Upper lobe of left lung (tissue), 6 donors: ENCODE measurements around the gene PSG1. TPM values are rescaled to one million over a fixed set of nuclear protein-coding genes. Genes with fewer than 3 reads are reported as not detected.
A peak's percentile ranks its signal among the peaks of the same experiment; 100 is the strongest.
"Not testable (repeated sequence)": the region's sequence is repeated elsewhere in the genome, so short reads cannot be mapped to it uniquely, and the experiment has no call there.

Experiments
- ATAC-seq, 2 donors: fragments of 200-7000 bp; cut with Tn5 transposase; one replicate each; pipeline ENCODE4 v1.9.1; 2022; ENCODE audit warnings: mild to moderate bottlenecking in 2 of 2, moderate library complexity in 2 of 2; ENCODE audit not compliant: low FRiP score in 2 of 2
- DNase-seq, 2 donors: peaks; one replicate each; pipeline ENCODE4 v3.0.0-alpha.2; 2019 to 2020
- H3K27ac ChIP-seq, 4 donors: fragments of 200-600 bp; sonication (generic); one replicate each; pipeline ENCODE4 v1.5.1; 2016 to 2019
- H3K27me3 ChIP-seq, 4 donors: fragments of 200-600 bp; sonication (generic); one replicate each; pipeline ENCODE4 v1.5.1; 2017 to 2019
- H3K36me3 ChIP-seq, 4 donors: fragments of 200-600 bp; sonication (generic); one replicate each; pipeline ENCODE4 v1.5.1; 2016 to 2019
- H3K4me1 ChIP-seq, 4 donors: fragments of 200-600 bp; sonication (generic); one replicate each; pipeline ENCODE4 v1.5.1; 2018 to 2019
- H3K4me3 ChIP-seq, 4 donors: fragments of 200-600 bp; sonication (generic); one replicate each; pipeline ENCODE4 v1.5.1; 2017 to 2019; ENCODE audit warnings: mild to moderate bottlenecking in 2 of 4, moderate library complexity in 1 of 4
- H3K9me3 ChIP-seq, 4 donors: fragments of 200-600 bp; sonication (generic); one replicate each; pipeline ENCODE4 v1.5.1; 2018 to 2019
- EP300 ChIP-seq, 4 donors: sonication (generic); formaldehyde crosslinking; IDR thresholded peaks; one replicate each; pipeline ENCODE4 v1.5.1; 2017; ENCODE audit warnings: antibody characterized with exemption in 4 of 4, control low read depth in 2 of 4
- POLR2A ChIP-seq, 4 donors: fragments of 450-650 bp; IDR thresholded peaks; one replicate each; pipeline ENCODE4 v1.5.1; 2016 to 2017; ENCODE audit warnings: antibody characterized with exemption in 4 of 4, mild to moderate bottlenecking in 2 of 4
- POLR2AphosphoS5 ChIP-seq, 2 donors: sonication (generic); formaldehyde crosslinking; IDR thresholded peaks; one replicate each; pipeline ENCODE4 v1.5.1; 2017; ENCODE audit warnings: antibody characterized with exemption in 2 of 2
- WGBS, 2 donors: methylation state at CpG; one replicate each; pipeline ENCODE4 v1.1.5; 2017 to 2018; 5-methylcytosine and 5-hydroxymethylcytosine counted together
- total RNA-seq, 6 donors: library from RNA; depleted of rRNA in 4 of 6; stranded (reverse); fragments of >200 nt in 4 of 6; gene quantifications; one replicate each; pipeline versions ENCODE4 v1.1.0 to v1.2.1, GENCODE V29; 2016 to 2021
- TF ChIP-seq, protein P1 (sequence below), 6 experiments: fragments of 450-650 bp in 4 of 6; fragments of 200-600 bp in 2 of 6; sonication (generic) in 2 of 6; IDR thresholded peaks; one replicate each; pipeline ENCODE4 v1.5.1; 2016 to 2019; ENCODE audit warnings: antibody characterized with exemption in 6 of 6
- donor health status: DM: no; HTN: no; CAD: no; lungs with moderate emphysema.
- donor health status: DM: no; HTN: yes; CAD: no; lungs with severe emphysema.

The PSG1 gene
- total RNA-seq, 6 donors from 2014 or later, result not detected

DNA sequence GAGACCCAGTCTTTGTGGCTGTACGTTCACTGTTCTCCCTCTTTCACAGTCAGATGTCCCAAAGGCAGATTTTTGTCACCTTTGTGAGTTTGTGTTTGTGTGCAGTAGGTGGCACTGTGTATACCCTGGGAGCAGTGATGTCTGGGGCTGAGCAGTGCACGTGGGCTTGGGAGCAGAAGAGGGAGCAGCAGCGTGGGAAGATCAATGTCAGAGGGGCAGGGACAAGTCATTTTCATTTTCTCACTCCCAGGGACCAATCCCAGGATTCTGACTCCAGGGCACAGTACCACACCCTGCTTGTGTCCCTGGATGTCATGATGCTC, 40.2 kb upstream of the PSG1 start:
- Histone ChIP-seq H3K36me3 (no peaks in the 10 kb centered on the region), H3K9me3 (no peaks in the 10 kb centered on the region), H3K4me3 (no peak overlapping the region), H3K27ac (no peak overlapping the region), H3K4me1 (no peaks in the 10 kb centered on the region), H3K27me3 (no peaks in the 10 kb centered on the region)
- WGBS, 2 donors, result 4 to 16% methylated on average over 3 of the region's 3 CpGs
- ATAC-seq (no peak), DNase-seq (no peak)
- TF ChIP-seq POLR2AphosphoS5 (IDR thresholded peaks at IDR 0.05) (no peak), POLR2A (IDR thresholded peaks at IDR 0.05) (no peak), EP300 (IDR thresholded peaks at IDR 0.05) (no peak)
- TF ChIP-seq, protein P1, sequence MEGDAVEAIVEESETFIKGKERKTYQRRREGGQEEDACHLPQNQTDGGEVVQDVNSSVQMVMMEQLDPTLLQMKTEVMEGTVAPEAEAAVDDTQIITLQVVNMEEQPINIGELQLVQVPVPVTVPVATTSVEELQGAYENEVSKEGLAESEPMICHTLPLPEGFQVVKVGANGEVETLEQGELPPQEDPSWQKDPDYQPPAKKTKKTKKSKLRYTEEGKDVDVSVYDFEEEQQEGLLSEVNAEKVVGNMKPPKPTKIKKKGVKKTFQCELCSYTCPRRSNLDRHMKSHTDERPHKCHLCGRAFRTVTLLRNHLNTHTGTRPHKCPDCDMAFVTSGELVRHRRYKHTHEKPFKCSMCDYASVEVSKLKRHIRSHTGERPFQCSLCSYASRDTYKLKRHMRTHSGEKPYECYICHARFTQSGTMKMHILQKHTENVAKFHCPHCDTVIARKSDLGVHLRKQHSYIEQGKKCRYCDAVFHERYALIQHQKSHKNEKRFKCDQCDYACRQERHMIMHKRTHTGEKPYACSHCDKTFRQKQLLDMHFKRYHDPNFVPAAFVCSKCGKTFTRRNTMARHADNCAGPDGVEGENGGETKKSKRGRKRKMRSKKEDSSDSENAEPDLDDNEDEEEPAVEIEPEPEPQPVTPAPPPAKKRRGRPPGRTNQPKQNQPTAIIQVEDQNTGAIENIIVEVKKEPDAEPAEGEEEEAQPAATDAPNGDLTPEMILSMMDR (IDR thresholded peaks at IDR 0.05), result no peak

DNA sequence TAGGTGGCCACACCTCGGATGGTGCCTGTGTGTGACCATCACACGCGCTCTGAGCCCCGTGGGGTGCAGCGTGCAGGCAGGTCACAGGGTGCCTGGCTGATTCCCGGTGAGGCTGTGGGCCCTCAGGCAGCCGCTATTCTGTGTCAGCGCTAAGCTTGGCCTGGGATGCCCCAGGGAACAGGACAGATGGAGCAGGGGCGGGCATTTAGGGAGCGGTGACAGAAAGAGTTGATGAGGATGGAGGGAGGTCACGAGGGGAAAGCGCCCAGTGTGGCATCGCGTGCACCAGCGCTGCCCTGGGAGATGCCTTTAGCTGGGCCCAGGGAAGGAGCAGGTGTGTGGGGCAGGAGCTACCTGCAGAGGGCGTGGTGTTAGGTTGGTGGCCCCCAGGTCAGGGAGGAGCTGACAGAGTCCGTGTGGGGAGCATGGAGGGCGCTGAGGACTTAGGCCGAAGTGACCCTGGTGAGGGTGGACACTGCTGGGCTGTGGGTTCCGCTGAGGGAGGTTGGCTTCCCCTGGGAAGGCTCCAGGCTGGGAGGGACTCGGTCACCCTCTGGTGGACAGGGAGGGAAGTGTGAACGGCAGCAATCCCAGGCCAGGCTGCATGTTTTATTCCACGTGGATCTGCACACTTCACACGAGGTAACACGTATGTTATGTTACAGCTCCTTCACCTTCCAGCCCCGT, 39.7 kb upstream of the PSG1 start:
- not testable (repeated sequence) for H3K9me3 ChIP-seq, H3K27ac ChIP-seq, H3K4me3 ChIP-seq, H3K36me3 ChIP-seq, H3K4me1 ChIP-seq, H3K27me3 ChIP-seq, ATAC-seq
- WGBS, 2 donors, result 56 to 73% methylated on average over 10 to 25 of the region's 26 CpGs
- DNase-seq, result peak in 1 of 2 donors; percentile 57

DNA sequence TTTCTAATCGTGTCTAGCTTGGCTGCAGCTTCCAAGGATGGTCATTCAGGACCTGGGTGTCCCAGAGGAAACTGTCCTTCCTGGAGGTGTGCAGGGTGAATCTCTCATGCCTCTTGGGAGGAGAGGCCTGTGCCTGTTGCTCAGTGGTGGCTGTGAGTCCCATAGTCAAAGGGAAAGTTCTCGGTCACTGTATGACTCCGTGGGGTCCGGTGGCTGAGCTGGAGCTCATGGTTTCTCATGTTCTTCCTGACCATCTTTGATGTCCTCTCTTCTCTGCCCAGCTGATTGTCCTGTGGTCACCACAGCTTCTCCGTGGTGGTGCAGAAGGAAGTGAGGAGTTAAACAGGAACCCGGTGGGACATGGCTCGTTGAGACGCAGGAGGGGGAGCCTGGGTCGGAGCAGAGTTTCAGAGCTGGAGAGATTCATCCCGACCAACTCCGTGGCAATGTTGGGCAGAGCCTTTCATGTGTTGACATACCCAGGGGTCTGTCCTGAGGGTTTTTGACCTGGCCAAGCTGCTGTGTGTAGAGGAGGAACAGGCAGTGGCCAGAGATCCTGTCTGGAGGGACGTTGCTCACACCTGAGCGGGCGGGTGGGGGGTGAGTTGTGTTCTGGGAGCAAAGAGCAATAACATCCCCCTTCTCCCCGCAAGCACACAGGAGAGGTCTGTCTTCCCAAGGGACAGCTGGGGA, 39.0 kb upstream of the PSG1 start:
- not testable (repeated sequence) for H3K4me1 ChIP-seq, H3K36me3 ChIP-seq, H3K27me3 ChIP-seq, H3K9me3 ChIP-seq, H3K27ac ChIP-seq, ATAC-seq, H3K4me3 ChIP-seq, DNase-seq
- 59 to 77% methylated on average over 9 to 15 of the region's 15 CpGs for WGBS, 2 donors

DNA sequence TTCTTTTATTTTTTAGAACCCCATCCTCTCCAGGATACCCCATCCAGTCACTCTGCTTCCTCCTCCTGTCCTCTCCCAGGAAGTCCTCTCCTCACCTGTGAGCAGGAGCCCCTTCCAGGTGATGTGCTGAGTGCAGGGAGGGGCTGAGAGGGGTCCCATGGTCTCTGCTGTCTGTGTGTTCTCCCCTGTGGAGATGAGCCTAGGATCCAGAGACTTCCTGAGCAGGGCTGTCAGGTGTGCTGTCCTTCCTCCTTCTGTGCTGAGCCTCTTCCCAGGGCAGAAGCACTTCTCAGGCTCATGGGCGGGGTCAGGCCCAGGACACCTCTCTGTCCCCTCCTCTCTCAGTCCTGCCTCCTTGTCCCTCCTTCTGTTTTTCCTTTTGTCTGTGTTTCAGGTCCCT, 38.1 kb upstream of the PSG1 start, which contains the start of gene PSG6:
TSS of gene PSG6 (minus strand) at position 261 of the 400 bp plus-strand sequence. CDS start at position 159, 102 bp downstream.
- H3K36me3 ChIP-seq, H3K4me3 ChIP-seq, H3K9me3 ChIP-seq, H3K27me3 ChIP-seq, DNase-seq, ATAC-seq, H3K27ac ChIP-seq, H3K4me1 ChIP-seq: not testable (repeated sequence)
- WGBS, 2 donors, result 56 to 79% methylated on average over 1 of the region's 1 CpG

DNA sequence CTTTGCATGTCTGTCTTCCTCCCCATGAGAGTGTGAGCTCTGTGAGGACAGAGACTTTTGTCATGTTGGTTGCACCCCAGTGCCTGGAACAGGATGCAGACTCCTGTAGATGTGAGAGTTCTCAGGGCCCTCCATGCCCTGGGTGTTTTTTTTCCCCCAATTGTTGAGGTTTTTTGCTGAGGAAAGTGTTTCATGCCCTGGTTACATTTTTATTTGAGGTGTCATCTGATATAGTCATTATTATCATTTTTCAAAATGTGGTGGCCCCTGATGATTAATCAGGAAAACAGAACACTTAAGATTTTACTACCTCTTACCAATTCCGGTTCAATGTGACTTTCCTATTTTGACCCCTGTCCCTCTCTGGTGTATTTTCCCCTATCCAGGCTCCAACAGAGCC, 37.4 kb upstream of the PSG1 start:
- not testable (repeated sequence) for ATAC-seq

DNA sequence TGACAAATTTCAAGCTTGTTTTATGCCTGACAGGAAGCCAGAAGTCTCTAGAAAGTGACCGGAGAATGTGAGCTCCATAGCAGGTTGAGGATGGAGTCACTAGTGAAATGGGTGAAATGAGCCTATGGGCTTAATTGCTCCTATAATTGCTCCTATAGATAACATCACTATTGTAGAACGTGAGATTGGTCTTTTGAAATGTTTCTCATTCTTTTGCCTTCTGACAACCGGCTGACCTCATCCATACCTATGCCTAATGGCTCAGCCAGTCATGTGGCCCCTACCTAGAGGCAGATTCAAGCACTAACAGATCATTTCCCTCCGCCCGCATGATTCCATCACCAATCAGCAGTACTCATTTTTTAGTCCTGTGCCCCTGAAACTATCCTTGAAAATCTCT, 34.0 kb upstream of the PSG1 start:
- H3K4me1 ChIP-seq, H3K36me3 ChIP-seq, H3K27me3 ChIP-seq, H3K9me3 ChIP-seq, H3K27ac ChIP-seq, DNase-seq, ATAC-seq, H3K4me3 ChIP-seq: not testable (repeated sequence)
- WGBS, 2 donors, result 84 to 85% methylated on average over 5 of the region's 5 CpGs

More for the DNA sequence above, 37.4 kb upstream of the PSG1 start:
- not testable (repeated sequence) for H3K27me3 ChIP-seq, H3K36me3 ChIP-seq, H3K4me1 ChIP-seq, DNase-seq, H3K4me3 ChIP-seq, H3K9me3 ChIP-seq, H3K27ac ChIP-seq
- WGBS, 2 donors, result 86 to 91% methylated on average over 1 of the region's 1 CpG

DNA sequence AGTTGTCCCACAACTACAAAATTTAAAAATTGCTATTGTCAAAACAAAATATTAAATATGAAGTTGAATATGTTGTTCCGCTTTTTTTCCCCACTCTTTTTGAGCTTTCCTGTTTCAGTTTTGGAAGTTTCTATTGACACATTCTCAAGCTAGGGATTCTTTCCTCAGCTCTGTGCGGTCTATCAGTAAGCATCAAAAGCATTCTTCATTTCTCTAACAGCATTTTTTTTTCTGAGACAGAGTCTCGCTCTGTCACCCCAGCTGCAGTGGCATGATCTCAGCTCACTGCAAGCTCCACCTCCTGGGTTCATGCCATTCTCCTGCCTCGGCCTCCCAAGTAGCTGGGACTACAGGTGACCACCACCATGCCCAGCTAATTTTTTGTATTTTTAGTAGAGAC, 33.4 kb upstream of the PSG1 start:
- H3K27me3 ChIP-seq, H3K4me1 ChIP-seq, DNase-seq, H3K36me3 ChIP-seq, ATAC-seq, H3K4me3 ChIP-seq, H3K9me3 ChIP-seq, H3K27ac ChIP-seq: not testable (repeated sequence)
- 85% methylated on average over 4 of the region's 4 CpGs for WGBS, 2 donors

DNA sequence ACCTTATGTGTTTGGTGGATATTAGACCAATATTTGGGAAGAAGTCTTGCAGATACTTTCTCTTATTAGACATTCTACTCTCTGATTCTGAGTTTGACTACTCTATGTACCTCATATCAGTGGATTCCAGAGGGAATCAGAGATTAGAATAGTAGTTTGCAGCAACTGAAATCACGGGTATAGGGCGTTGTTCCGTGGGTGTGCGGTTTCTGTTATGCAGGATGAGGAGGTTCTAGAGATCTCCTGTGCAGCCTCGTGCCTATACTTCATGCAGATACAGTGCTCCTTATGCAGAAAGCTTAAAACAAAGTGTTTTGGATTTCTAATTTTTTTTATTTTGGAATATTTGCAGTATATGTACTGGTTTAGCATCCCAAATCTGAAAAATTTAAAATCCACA, 32.2 kb upstream of the PSG1 start:
- not testable (repeated sequence) for H3K4me1 ChIP-seq, H3K4me3 ChIP-seq, DNase-seq, H3K27me3 ChIP-seq, ATAC-seq, H3K27ac ChIP-seq, H3K36me3 ChIP-seq, H3K9me3 ChIP-seq
- WGBS, 2 donors, result 72 to 80% methylated on average over 5 of the region's 5 CpGs

DNA sequence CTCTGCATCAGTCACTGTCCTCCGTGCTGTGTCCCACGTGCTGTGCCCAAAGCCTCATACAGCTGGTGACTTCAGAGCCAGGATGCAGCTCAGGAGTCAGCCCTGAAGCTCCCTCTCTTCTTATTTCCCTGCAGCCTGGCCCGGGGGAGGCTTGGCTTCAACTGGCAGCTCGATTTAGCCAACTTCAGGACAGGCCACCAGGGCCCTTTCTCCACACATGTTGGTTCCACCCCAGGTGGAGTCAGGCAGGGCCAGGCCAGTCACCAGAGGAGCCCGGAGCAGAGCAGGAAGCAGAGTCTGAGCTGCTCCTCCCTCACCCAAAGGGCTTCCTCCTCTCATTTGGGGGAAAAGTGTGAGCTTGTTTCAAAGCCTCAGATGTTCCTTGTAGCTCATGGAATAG, 26.6 kb upstream of the PSG1 start:
- not testable (repeated sequence) for DNase-seq, H3K27me3 ChIP-seq, H3K36me3 ChIP-seq, H3K4me3 ChIP-seq, ATAC-seq, H3K4me1 ChIP-seq, H3K9me3 ChIP-seq, H3K27ac ChIP-seq
- 64 to 78% methylated on average over 4 to 5 of the region's 5 CpGs for WGBS, 2 donors

DNA sequence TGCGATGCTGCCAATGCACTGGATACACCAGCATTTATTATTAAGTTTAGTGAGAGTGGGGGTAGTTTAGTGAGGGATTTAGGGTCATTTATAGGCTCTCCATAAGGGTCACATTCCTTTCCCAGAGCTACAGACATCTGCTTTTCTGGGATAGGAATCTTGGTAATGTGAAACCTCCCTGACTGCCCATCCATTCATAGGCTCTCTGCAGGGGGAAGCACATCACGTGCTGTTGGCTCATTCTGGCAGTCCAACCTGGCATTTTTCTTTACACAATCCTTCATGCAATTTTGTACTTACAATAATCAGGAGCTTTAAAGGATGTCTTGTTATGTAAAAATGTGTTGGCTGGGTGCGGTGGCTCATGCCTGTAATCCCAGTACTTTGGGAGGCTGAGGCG, 21.0 kb upstream of the PSG1 start:
- not testable (repeated sequence) for ATAC-seq, H3K27ac ChIP-seq, H3K36me3 ChIP-seq, H3K9me3 ChIP-seq, DNase-seq, H3K4me1 ChIP-seq, H3K27me3 ChIP-seq, H3K4me3 ChIP-seq
- WGBS, 2 donors, result 70 to 76% methylated on average over 4 of the region's 4 CpGs

DNA sequence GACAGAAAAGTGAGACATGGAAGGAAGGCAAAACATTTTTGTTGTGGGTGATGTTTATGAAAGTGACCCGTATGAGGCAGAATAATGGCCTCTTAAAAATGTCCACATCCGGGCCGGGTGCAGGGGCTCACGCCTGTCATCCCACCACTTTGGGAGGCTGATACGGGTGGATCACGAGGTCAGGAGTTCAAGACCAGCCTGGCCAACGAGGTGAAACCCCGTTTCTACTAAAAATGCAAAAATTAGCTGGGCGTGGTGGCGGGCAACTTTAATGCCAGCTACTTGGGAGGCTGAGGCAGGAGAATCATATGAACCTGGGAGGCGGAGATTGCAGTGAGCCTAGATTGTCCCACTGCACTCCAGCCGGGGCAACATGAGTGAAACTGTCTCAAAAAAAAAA, 20.2 kb upstream of the PSG1 start:
- not testable (repeated sequence) for H3K27me3 ChIP-seq, H3K4me3 ChIP-seq, ATAC-seq, H3K27ac ChIP-seq, H3K9me3 ChIP-seq, H3K4me1 ChIP-seq, H3K36me3 ChIP-seq, DNase-seq
- whole genome bisulfite sequencing, 2 donors, result 86 to 89% methylated on average over 12 of the region's 12 CpGs

DNA sequence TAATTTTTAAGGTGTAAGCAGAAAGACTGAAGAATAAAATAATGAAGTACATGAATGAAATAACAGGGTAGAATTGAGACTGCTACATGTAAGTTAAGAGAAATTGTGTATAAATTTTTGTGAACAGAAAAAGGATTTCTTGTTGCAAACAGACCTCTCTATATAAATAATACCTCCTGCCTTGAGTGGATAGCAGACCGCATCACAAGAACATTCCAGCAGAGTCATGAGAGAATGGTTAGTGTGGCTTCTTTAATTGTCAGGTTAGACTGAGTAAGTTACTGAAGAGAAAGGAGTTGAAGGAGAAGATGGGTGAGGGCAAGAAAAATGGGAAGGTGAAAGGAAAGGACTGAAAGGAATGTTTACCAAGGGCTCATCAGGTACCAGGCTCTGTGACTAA, 19.6 kb upstream of the PSG1 start:
- H3K9me3 ChIP-seq, ATAC-seq, H3K4me1 ChIP-seq, H3K4me3 ChIP-seq, DNase-seq, H3K27ac ChIP-seq, H3K36me3 ChIP-seq, H3K27me3 ChIP-seq: not testable (repeated sequence)
- 72 to 78% methylated on average over 1 of the region's 1 CpG for WGBS, 2 donors
